Neuronal stem cell (in vitro differentiated cells): ENCODE measurements around the gene SEBOX.

Experiments used
- DNase-seq: peaks from one replicate; pipeline ENCODE4 v3.0.0-alpha.2; 2013; ENCODE audit warnings: low spot score
- H2AFZ ChIP-seq: one replicate; pipeline ENCODE4 v1.6.1; 2013; ENCODE audit warnings: mild to moderate bottlenecking, low read length, inconsistent platforms
- H2AK5ac ChIP-seq: 2 replicates; pipeline ENCODE4 v1.6.1; 2013; ENCODE audit warnings: low read depth, mild to moderate bottlenecking, inconsistent platforms, low read length, moderate library complexity, mixed read lengths
- H2BK120ac ChIP-seq: 2 replicates; pipeline ENCODE4 v1.6.1; 2013; ENCODE audit warnings: low read depth, mild to moderate bottlenecking, inconsistent platforms, low read length, moderate library complexity, mixed read lengths
- H2BK12ac ChIP-seq: one replicate; pipeline ENCODE4 v1.6.1; 2013; ENCODE audit warnings: low read length, inconsistent platforms
- H2BK15ac ChIP-seq: 2 replicates; pipeline ENCODE4 v1.6.1; 2013; ENCODE audit warnings: mild to moderate bottlenecking, low read length, inconsistent platforms, mixed read lengths
- H2BK5ac ChIP-seq: one replicate; pipeline ENCODE4 v1.6.1; 2013; ENCODE audit warnings: inconsistent platforms, mild to moderate bottlenecking, low read length, moderate library complexity
- H3K14ac ChIP-seq: one replicate; pipeline ENCODE4 v1.6.1; 2013; ENCODE audit warnings: low read length, inconsistent platforms
- H3K18ac ChIP-seq: 2 replicates; pipeline ENCODE4 v1.6.1; 2013; ENCODE audit warnings: low read length, inconsistent platforms
- H3K23ac ChIP-seq: 2 replicates; pipeline ENCODE4 v1.6.1; 2013; ENCODE audit warnings: low read depth, mild to moderate bottlenecking, mixed read lengths, low read length, inconsistent platforms; ENCODE audit not compliant: poor library complexity
- H3K27ac ChIP-seq: replicated peaks from 3 replicates; pipeline ENCODE4 v1.5.1; 2013; ENCODE audit warnings: low read length, inconsistent platforms
- H3K27me3 ChIP-seq, 3 experiments: 2 replicates each; pipeline ENCODE4 v1.6.1; 2013; ENCODE audit warnings: low read length in 3 of 3, mild to moderate bottlenecking in 2 of 3, inconsistent platforms in 1 of 3, low read depth in 1 of 3, mixed read lengths in 1 of 3, moderate library complexity in 1 of 3; ENCODE audit not compliant: control insufficient read depth in 3 of 3, insufficient read depth in 3 of 3
- H3K36me3 ChIP-seq, 2 donors: replicated peaks in 1 of 2; 2 replicates each; pipeline ENCODE4 v1.6.1; 2013; ENCODE audit warnings: low read length in 2 of 2; ENCODE audit not compliant: control insufficient read depth in 2 of 2, insufficient read depth in 2 of 2
- H3K4ac ChIP-seq: 2 replicates; pipeline ENCODE4 v1.6.1; 2013; ENCODE audit warnings: inconsistent platforms, mild to moderate bottlenecking, low read length, moderate library complexity
- H3K4me1 ChIP-seq, 2 donors: 1 replicate in 1 of 2; 2 replicates in 1 of 2; pipeline ENCODE4 v1.6.1; 2013; ENCODE audit warnings: low read length in 2 of 2, low read depth in 1 of 2; ENCODE audit not compliant: control insufficient read depth in 2 of 2, insufficient read depth in 1 of 2
- H3K4me2 ChIP-seq: one replicate; pipeline ENCODE4 v1.6.1; 2013; ENCODE audit warnings: mild to moderate bottlenecking, low read length, inconsistent platforms; ENCODE audit not compliant: insufficient read depth, poor library complexity, severe bottlenecking
- H3K4me3 ChIP-seq, 2 donors: 2 replicates each; pipeline ENCODE4 v1.5.1; 2013; ENCODE audit warnings: low read length in 2 of 2, mild to moderate bottlenecking in 2 of 2, inconsistent platforms in 1 of 2, moderate library complexity in 1 of 2
- H3K79me1 ChIP-seq: one replicate; pipeline ENCODE4 v1.6.1; 2013; ENCODE audit warnings: low read depth, mild to moderate bottlenecking, inconsistent platforms, low read length, moderate library complexity
- H3K9ac ChIP-seq: one replicate; pipeline ENCODE4 v1.6.1; 2013; ENCODE audit warnings: mild to moderate bottlenecking, low read depth, low read length, inconsistent platforms; ENCODE audit not compliant: poor library complexity
- H3K9me3 ChIP-seq, 2 donors: replicated peaks in 1 of 2; 2 replicates each; pipeline versions ENCODE3 to v1.6.1; 2013; ENCODE audit warnings: low read length in 2 of 2, mild to moderate bottlenecking in 2 of 2, inconsistent platforms in 1 of 2, low read depth in 1 of 2, mixed read lengths in 1 of 2, moderate library complexity in 1 of 2; ENCODE audit not compliant: control insufficient read depth in 2 of 2, insufficient read depth in 1 of 2
- H4K8ac ChIP-seq: one replicate; pipeline ENCODE4 v1.6.1; 2013; ENCODE audit warnings: low read depth, mild to moderate bottlenecking, inconsistent platforms, low read length, moderate library complexity
- H4K91ac ChIP-seq: one replicate; pipeline ENCODE4 v1.6.1; 2013; ENCODE audit warnings: low read length, low read depth, mild to moderate bottlenecking, inconsistent platforms; ENCODE audit not compliant: poor library complexity
- WGBS, 2 donors: extraction: QIAGEN DNeasy Blood & Tissue Kit; methylation state at CpG; one replicate each; pipeline ENCODE4 v1.1.7; 2013; ENCODE audit warnings: missing lambda C conversion rate in 2 of 2, mixed read lengths in 1 of 2; ENCODE audit not compliant: insufficient read length in 2 of 2, insufficient replicate concordance in 1 of 2; ENCODE audit errors: extremely low coverage in 2 of 2; 5-methylcytosine and 5-hydroxymethylcytosine counted together

SEBOX gene

GRCh38 chr17:28404812-28405570 is 40.0 kb upstream of the SEBOX start:
- no peak overlapping the region for H3K4ac ChIP-seq
- H2BK120ac ChIP-seq = no peak overlapping the region
- no peaks in the 10 kb centered on the region for H3K79me1 ChIP-seq
- H4K91ac ChIP-seq = no peak overlapping the region
- no peak overlapping the region for H3K14ac ChIP-seq
- peaks cover 0 to 4% of the 10 kb centered on the region in 2 donors for H3K36me3 ChIP-seq
- no peak overlapping the region for H2BK12ac ChIP-seq
- no peak overlapping the region for H4K8ac ChIP-seq
- H2AK5ac ChIP-seq = no peak overlapping the region
- no CpG with 5 or more reads among the region's 33 CpGs for WGBS, 2 donors
- peak overlapping the region; percentile 4 for H3K23ac ChIP-seq
- H3K27ac ChIP-seq = no peak overlapping the region
- DNase-seq = no peak
- peak overlapping the region; percentile 99 for H2AFZ ChIP-seq
- H3K9me3 ChIP-seq = no peaks in the 10 kb centered on the region
- H3K4me3 ChIP-seq = peak overlapping the region in 1 of 2 donors; percentile 65
- no peak overlapping the region for H2BK15ac ChIP-seq
- peaks cover 7 to 18% of the 10 kb centered on the region in 2 donors for H3K4me1 ChIP-seq
- H3K4me2 ChIP-seq = peak overlapping the region; percentile 99
- H3K18ac ChIP-seq = peak overlapping the region; percentile 11
- no peak overlapping the region for H2BK5ac ChIP-seq
- H3K27me3 ChIP-seq = peaks cover 0 to 19% (median 0%) of the 10 kb centered on the region in 3 experiments
- H3K9ac ChIP-seq = peak overlapping the region; percentile 91

DNA sequence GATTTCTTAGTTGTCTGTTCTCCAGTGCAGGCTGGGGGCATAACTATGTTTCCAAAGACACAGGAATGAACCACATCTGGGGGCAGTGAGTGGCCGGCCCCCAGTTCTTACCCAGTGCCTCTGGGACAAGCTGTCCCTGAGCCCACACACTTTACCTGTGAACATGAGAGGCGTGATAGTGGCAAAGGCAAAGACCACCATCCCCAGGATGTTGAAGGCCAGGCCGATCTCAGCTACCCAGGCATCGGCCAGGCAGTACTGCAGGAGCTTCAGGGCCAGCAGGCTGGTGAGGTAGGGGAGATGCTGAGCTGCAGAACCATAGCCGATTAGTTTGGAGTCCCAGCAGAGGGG is 39.4 kb upstream of the SEBOX start:
- Histone ChIP-seq H3K18ac (no peak overlapping the region), H4K8ac (no peak overlapping the region), H2AFZ (no peak overlapping the region), H3K27me3 (peaks cover 0 to 19% (median 0%) of the 10 kb centered on the region in 3 experiments), H2AK5ac (no peak overlapping the region), H3K14ac (no peak overlapping the region), H3K4me3 (no peak overlapping the region), H2BK15ac (no peak overlapping the region), H3K36me3 (peaks cover 0 to 10% of the 10 kb centered on the region in 2 donors), H2BK12ac (no peak overlapping the region), H4K91ac (no peak overlapping the region), H3K27ac (no peak overlapping the region), H3K9me3 (no peaks in the 10 kb centered on the region), H3K4me2 (no peak overlapping the region), H3K4ac (no peak overlapping the region), H3K4me1 (peaks cover 7 to 18% of the 10 kb centered on the region in 2 donors), H3K79me1 (no peaks in the 10 kb centered on the region), H2BK5ac (no peak overlapping the region), H3K9ac (no peak overlapping the region), H2BK120ac (no peak overlapping the region), H3K23ac (peak overlapping the region; percentile 26)
- no peak for DNase-seq
- WGBS, 2 donors = no CpG with 5 or more reads among the region's 5 CpGs

DNA sequence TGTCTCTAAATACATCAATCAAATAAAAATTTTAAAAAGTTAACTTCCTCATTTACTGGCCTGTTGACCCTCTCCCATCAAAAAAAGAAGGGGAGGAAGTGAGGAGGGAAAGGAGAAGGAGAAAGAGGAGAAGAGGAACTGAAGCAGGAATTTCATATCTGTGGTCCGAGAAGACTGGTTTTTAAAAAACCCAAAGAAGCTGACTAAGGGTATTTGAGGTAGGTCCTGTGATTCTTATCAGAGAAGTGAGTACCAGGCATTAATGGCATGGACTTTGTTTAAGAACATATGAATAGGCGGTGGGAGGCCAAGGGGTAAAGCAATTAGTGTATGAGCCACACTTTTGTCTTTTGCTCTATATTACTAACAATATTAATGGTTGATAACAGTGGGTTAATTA is 39.0 kb upstream of the SEBOX start:
- Histone ChIP-seq H3K27ac (no peak overlapping the region), H3K9ac (no peak overlapping the region), H2AFZ (no peak overlapping the region), H3K14ac (no peak overlapping the region), H2BK15ac (no peak overlapping the region), H3K4me3 (no peak overlapping the region), H3K18ac (no peak overlapping the region), H4K91ac (no peak overlapping the region), H3K9me3 (no peaks in the 10 kb centered on the region), H3K79me1 (no peaks in the 10 kb centered on the region), H2BK12ac (no peak overlapping the region), H2BK120ac (no peak overlapping the region), H4K8ac (no peak overlapping the region), H3K4me2 (no peak overlapping the region), H2AK5ac (no peak overlapping the region), H3K23ac (no peak overlapping the region), H3K36me3 (peaks cover 0 to 14% of the 10 kb centered on the region in 2 donors), H3K27me3 (peaks cover 0 to 19% (median 0%) of the 10 kb centered on the region in 3 experiments), H2BK5ac (no peak overlapping the region), H3K4ac (no peak overlapping the region), H3K4me1 (peaks cover 7 to 18% of the 10 kb centered on the region in 2 donors)
- WGBS, 2 donors = no CpG with 5 or more reads among the region's 2 CpGs
- no peak for DNase-seq

DNA sequence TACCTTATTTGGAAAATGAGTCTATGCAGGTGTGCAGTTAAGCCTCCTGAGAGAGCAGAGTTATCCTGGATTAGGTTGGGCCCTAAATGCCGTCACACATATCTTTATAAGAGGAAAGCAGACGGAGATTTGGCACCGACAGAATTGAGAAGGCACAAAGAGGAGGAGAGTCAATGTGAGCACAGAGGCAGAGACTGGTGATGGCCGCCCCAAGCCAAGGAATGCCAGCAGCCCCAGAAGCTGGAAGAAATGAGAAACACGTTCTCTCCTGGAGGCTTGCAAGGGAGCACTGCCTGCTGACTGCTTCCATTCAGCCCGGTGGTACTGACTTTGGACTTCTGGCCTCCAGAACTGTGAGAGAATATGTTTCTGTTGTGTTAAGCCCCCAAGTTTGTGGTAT is 37.8 kb upstream of the SEBOX start:
- no peak overlapping the region for H3K23ac ChIP-seq
- no peak overlapping the region for H3K14ac ChIP-seq
- H3K9ac ChIP-seq = no peak overlapping the region
- H2AFZ ChIP-seq = no peak overlapping the region
- H3K79me1 ChIP-seq = no peaks in the 10 kb centered on the region
- H3K36me3 ChIP-seq = peaks cover under 1 to 22% of the 10 kb centered on the region in 2 donors
- H2BK12ac ChIP-seq = no peak overlapping the region
- no peak for DNase-seq
- no peak overlapping the region for H3K4me3 ChIP-seq
- H3K27ac ChIP-seq = no peak overlapping the region
- WGBS, 2 donors = no CpG with 5 or more reads among the region's 6 CpGs
- no peak overlapping the region for H2BK15ac ChIP-seq
- no peak overlapping the region for H4K8ac ChIP-seq
- peaks cover 0 to 19% (median 0%) of the 10 kb centered on the region in 3 experiments for H3K27me3 ChIP-seq
- H3K18ac ChIP-seq = no peak overlapping the region
- no peak overlapping the region for H2BK5ac ChIP-seq
- no peak overlapping the region for H2BK120ac ChIP-seq
- H3K4ac ChIP-seq = no peak overlapping the region
- no peak overlapping the region for H2AK5ac ChIP-seq
- H4K91ac ChIP-seq = no peak overlapping the region
- no peak overlapping the region for H3K4me2 ChIP-seq
- peaks cover 8 to 17% of the 10 kb centered on the region in 2 donors for H3K4me1 ChIP-seq
- H3K9me3 ChIP-seq = no peaks in the 10 kb centered on the region
